WTC11 (cell line): ENCODE results near the gene PSKH1. TPM values are rescaled to one million over a fixed set of nuclear protein-coding genes. Genes with fewer than 3 reads are reported as not detected.

Experiments used
- ATAC-seq: fragments of 200-7000 bp; cut with Tn5 transposase; 2 replicates; pipeline ENCODE4 v1.10.0; 2021; ENCODE audit warnings: mild to moderate bottlenecking, moderate library complexity
- CTCF ChIA-PET: fragments of 300-600 bp; sonication (Branson Sonifier 250); formaldehyde crosslinking; loops from one replicate; lab custom pipeline; 2021; ENCODE audit warnings: antibody characterized with exemption; lab: Charles Lee
- POLR2A ChIA-PET: fragments of 350-600 bp; sonication (Branson Sonifier 250); formaldehyde crosslinking; loops from one replicate; lab custom pipeline; 2021; ENCODE audit warnings: antibody characterized with exemption; lab: Charles Lee
- DNase-seq: peaks from one replicate; pipeline ENCODE4 v3.0.0; 2021; ENCODE audit warnings: low spot score
- H3K27ac Mint-ChIP-seq: 2 replicates; pipeline ENCODE4 v1.8.0; 2021; ENCODE audit warnings: mixed read lengths
- H3K27me3 Mint-ChIP-seq: 2 replicates; pipeline ENCODE4 v1.8.0; 2021; ENCODE audit warnings: low read depth, mild to moderate bottlenecking, moderate library complexity, mixed read lengths
- H3K36me3 Mint-ChIP-seq: 2 replicates; pipeline ENCODE4 v1.8.0; 2021; ENCODE audit warnings: mixed read lengths
- H3K4me1 Mint-ChIP-seq: 2 replicates; pipeline ENCODE4 v1.8.0; 2022; ENCODE audit warnings: mixed read lengths
- H3K4me3 Mint-ChIP-seq: 2 replicates; pipeline ENCODE4 v1.8.0; 2021; ENCODE audit warnings: mild to moderate bottlenecking, moderate library complexity, mixed read lengths
- H3K9me3 Mint-ChIP-seq: 2 replicates; pipeline ENCODE4 v1.8.0; 2021; ENCODE audit warnings: mixed read lengths
- ATF2 ChIP-seq: sonication (generic); formaldehyde crosslinking; IDR thresholded peaks from 2 replicates; pipeline ENCODE4 v1.8.1; 2022; ENCODE audit warnings: low read depth, missing genetic modification reagents, borderline replicate concordance
- CDX4 ChIP-seq: fragments of 250-450 bp; sonication (Bioruptor Pico); IDR thresholded peaks from 2 replicates; pipeline ENCODE4 v1.9.0; 2021; ENCODE audit warnings: moderate library complexity, mild to moderate bottlenecking, inconsistent platforms, borderline replicate concordance
- HMGXB4 ChIP-seq: sonication (generic); formaldehyde crosslinking; IDR thresholded peaks from 2 replicates; pipeline ENCODE4 v1.8.1; 2023; ENCODE audit warnings: mild to moderate bottlenecking, moderate library complexity, missing genetic modification reagents
- IRF1 ChIP-seq: sonication (generic); formaldehyde crosslinking; IDR thresholded peaks from 2 replicates; pipeline ENCODE4 v1.8.0; 2023; ENCODE audit warnings: missing genetic modification reagents
- MXD4 ChIP-seq: fragments of 250-450 bp; sonication (Bioruptor Pico); IDR thresholded peaks from 2 replicates; pipeline ENCODE4 v1.8.0; 2021; ENCODE audit warnings: mild to moderate bottlenecking, moderate library complexity, borderline replicate concordance
- NR1H2 ChIP-seq: sonication (generic); formaldehyde crosslinking; IDR thresholded peaks from 2 replicates; pipeline ENCODE4 v1.9.0; 2021; ENCODE audit warnings: mild to moderate bottlenecking, moderate library complexity, missing genetic modification reagents
- NR2C2 ChIP-seq: sonication (generic); formaldehyde crosslinking; IDR thresholded peaks from 2 replicates; pipeline ENCODE4 v1.8.0; 2022; ENCODE audit warnings: mild to moderate bottlenecking, missing genetic modification reagents
- RELA ChIP-seq: sonication (generic); formaldehyde crosslinking; IDR thresholded peaks from 2 replicates; pipeline ENCODE4 v1.8.1; 2022; ENCODE audit warnings: missing genetic modification reagents, mild to moderate bottlenecking, borderline replicate concordance
- TCF7 ChIP-seq: sonication (generic); formaldehyde crosslinking; IDR thresholded peaks from 2 replicates; pipeline ENCODE4 v1.8.0; 2022; ENCODE audit warnings: mild to moderate bottlenecking, low read depth, missing genetic modification reagents, moderate library complexity
- TEAD1 ChIP-seq: sonication (generic); formaldehyde crosslinking; IDR thresholded peaks from 2 replicates; pipeline ENCODE4 v1.8.0; 2022; ENCODE audit warnings: mild to moderate bottlenecking, missing genetic modification reagents
- TP53 ChIP-seq: sonication (generic); formaldehyde crosslinking; IDR thresholded peaks from 2 replicates; pipeline ENCODE4 v1.8.1; 2023; ENCODE audit warnings: mild to moderate bottlenecking, missing genetic modification reagents
- USF2 ChIP-seq: sonication (generic); formaldehyde crosslinking; IDR thresholded peaks from 2 replicates; pipeline ENCODE4 v1.8.1; 2023; ENCODE audit warnings: mild to moderate bottlenecking, missing genetic modification reagents, moderate library complexity
- ZBTB21 ChIP-seq: sonication (generic); formaldehyde crosslinking; IDR thresholded peaks from 2 replicates; pipeline ENCODE4 v1.8.1; 2023; ENCODE audit warnings: mild to moderate bottlenecking, missing genetic modification reagents, borderline replicate concordance
- ZNF317 ChIP-seq: sonication (generic); formaldehyde crosslinking; IDR thresholded peaks from 2 replicates; pipeline ENCODE4 v1.8.1; 2023; ENCODE audit warnings: low read depth, mild to moderate bottlenecking, moderate library complexity, missing genetic modification reagents, borderline replicate concordance
- ZNF512 ChIP-seq: sonication (generic); formaldehyde crosslinking; IDR thresholded peaks from 2 replicates; pipeline ENCODE4 v1.8.1; 2022; ENCODE audit warnings: missing genetic modification reagents, borderline replicate concordance
- total RNA-seq: library from RNA; stranded (reverse); gene quantifications from 3 replicates; pipeline ENCODE4 v1.2.3, GENCODE V29; 2021

Gene PSKH1
- total RNA-seq, 1 experiment from 2014 or later, result 32.6 TPM

- Mint-ChIP-seq H3K36me3 (peaks cover 42% of the 10 kb centered on the region), H3K27me3 (no peaks in the 10 kb centered on the region), H3K9me3 (no peaks in the 10 kb centered on the region), H3K4me3 (peak overlapping the region; percentile 92), H3K4me1 (peaks cover 15% of the 10 kb centered on the region), H3K27ac (no peak overlapping the region)
- POLR2A ChIA-PET, result interaction anchor here (0.5 kb wide), 1 partner anchor 191 kb away, joined by 4 read pairs; no protein-coding TSS in a partner anchor
- CTCF ChIA-PET, result interaction anchor here (1.4 to 3.2 kb wide), 3 partner anchors 10 to 68 kb away, joined by 5 to 29 read pairs (median 20); partner anchors contain the start of gene NRN1L
- TF ChIP-seq HMGXB4 (CRISPR knock-in tag) (no peak), ZNF512 (CRISPR knock-in tag) (no peak), TCF7 (CRISPR knock-in tag) (no peak), MXD4 (no peak), USF2 (no peak), NR1H2 (CRISPR knock-in tag) (no peak), TEAD1 (CRISPR knock-in tag) (no peak), ZBTB21 (CRISPR knock-in tag) (no peak)
- ATAC-seq (no peak), DNase-seq (no peak)
Observed at GRCh38 chr16:67874372-67874771, 18.7 kb upstream of the PSKH1 start.

- no peak overlapping the region for H3K4me3 Mint-ChIP-seq
- CTCF ChIA-PET, result interaction anchor here (1.3 kb wide), 1 partner anchor 60 kb away, joined by 4 read pairs; no protein-coding TSS in a partner anchor
Observed at GRCh38 chr16:67877064-67877463, 16.0 kb upstream of the PSKH1 start.

More at GRCh38 chr16:67877064-67877463, 16.0 kb upstream of the PSKH1 start:
- H3K27me3 Mint-ChIP-seq, result no peaks in the 10 kb centered on the region
- H3K27ac Mint-ChIP-seq, result no peak overlapping the region
- ATAC-seq (no peak), DNase-seq (no peak)
- H3K9me3 Mint-ChIP-seq, result no peaks in the 10 kb centered on the region
- no peak for TF ChIP-seq NR2C2 (CRISPR knock-in tag)
- TF ChIP-seq IRF1 (CRISPR knock-in tag), result no peak
- no peak for TF ChIP-seq RELA (CRISPR knock-in tag)
- no peak for TF ChIP-seq ZNF317 (CRISPR knock-in tag)
- TF ChIP-seq CDX4 (CRISPR knock-in tag), result no peak
- TF ChIP-seq TP53 (CRISPR knock-in tag), result no peak
- no peak for TF ChIP-seq ATF2 (CRISPR knock-in tag)
- H3K36me3 Mint-ChIP-seq, result peaks cover 49% of the 10 kb centered on the region
- POLR2A ChIA-PET, result no interaction called here
- peaks cover 15% of the 10 kb centered on the region for H3K4me1 Mint-ChIP-seq
